GM21515 (cell line): Measurements from ENCODE around the gene ASTN1.

Experiments
- ATAC-seq: cut with Tn5 transposase; IDR thresholded peaks from one replicate; pipeline ENCODE4 v1.9.1; 2021; ENCODE audit not compliant: unreplicated experiment

The ASTN1 gene

DNA sequence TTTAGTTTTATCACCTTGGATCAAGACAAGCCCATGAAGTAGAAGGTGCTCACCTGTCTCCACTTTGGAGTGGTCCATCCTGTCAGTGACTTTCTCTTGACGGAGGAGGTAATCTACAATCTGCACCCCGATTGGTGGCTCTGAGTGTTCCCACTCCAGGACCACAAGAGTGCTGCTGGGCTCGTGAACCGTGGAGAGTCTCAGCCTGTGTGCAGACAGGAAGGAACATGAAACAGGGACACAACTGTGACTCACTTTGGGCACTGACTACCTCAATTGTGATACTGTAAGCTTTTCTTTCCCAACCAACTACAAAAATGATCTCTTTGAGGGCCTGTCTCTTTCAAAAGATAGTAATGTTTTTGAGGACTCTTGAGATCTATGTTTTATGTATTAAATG is 280.2 kb downstream of the ASTN1 start:
- ATAC-seq: no peak

DNA sequence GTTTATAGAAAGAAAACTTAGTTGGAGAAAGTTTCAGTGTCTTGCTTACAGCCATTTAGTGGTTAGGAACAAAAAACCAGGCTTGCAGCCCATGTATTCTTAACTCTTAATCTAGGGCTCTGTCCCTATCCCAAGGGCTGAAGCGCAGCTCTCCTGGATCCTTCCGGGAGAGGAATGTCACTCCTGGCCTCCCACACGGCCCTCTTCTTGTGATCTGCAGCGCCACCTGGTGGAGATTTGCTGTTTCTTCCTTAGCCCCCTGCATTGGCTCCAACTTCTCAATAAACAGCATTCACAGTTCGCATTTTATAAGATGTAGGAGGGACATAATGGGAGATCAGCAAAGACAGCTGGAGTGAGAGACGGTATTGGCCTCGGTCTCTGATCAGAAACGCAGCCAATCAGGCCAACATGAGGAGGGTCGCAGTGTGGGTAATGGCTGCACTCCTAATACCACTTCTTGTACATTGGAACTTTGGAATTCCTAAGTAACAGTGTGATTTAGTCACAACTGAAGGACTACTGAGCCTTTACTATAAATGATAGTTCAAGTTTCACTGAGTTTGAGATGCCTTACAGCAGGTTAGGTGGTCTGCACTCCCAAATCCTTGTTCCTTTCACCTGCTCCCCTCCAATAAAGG is 283.4 kb downstream of the ASTN1 start:
- ATAC-seq: peak; percentile 72

DNA sequence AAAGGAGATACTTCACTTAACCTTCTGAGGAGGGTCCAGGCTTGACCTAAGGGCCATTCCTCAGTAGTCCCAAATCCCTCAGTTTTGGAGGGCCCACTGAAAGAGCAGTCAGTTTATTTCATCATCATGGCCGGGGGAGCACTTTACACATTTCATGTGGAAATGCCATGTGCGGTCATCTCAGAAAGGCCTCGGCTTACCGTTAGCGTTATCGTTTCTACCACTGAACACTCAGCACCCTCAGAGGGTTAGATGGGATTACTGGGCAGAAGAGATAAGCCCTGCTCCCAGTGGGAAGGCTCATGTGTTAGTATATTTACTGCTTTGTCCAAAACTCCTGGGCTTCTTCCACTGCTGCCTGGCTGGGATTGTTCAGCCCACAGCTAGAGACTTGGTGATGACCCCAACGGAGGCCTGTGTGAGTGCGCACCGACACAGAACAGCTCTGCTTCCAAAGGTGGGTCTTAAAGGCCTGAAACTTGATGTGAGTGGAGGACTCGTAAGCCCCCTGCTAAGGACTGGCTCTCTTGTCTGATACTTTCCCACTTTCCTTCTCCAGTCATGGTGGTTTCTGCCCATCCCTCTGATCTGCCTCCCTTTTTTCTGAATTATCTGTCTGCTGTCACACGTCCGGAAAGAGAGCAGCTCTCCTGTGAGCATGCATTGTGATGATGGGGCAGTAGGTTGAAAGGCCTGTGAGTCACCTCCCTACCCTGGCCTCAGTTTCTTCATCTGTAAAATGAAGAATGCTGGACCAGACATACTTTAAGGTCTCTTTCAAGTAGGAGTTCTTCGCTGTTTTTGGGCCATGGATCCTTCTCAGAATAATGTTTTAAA is 284.5 kb downstream of the ASTN1 start:
- no peak for ATAC-seq

DNA sequence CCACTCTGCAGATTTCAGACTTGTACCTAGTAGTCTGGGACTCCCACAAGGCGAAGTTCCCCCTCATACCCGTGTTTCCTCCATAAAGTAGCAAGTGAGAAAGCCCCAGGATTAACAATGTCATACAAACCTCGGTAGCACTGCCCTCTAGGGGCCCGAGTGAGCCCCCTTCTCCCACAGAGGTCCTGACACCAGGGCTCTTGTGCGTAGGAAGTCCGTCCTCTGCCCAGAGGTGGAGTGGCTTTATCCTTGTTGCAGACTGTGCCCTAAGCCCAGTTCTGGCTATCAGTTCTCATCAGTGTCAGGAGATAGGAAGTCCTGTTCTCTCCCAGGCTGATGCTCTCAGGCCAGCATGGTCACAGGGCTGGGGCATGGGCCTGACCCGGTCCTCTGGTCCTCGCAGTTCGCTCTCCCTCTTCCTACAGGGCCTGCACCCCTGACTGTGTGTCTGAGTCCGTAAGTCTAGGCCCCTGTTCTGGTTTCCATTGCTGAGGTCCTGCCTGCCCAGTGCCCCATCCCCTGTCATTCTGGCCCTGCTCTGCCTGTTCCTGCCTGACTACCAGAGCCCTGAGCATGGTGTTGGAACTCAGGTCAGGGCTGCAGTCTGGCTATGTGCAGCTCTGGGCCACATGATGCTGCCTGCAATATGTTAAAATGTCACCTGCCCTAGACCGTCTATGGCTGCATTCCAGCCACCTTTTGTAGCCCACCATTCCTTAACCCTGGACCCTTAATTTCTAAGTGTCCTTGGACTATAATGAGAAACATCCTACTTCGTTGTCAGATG is 285.6 kb downstream of the ASTN1 start:
- ATAC-seq: no peak

DNA sequence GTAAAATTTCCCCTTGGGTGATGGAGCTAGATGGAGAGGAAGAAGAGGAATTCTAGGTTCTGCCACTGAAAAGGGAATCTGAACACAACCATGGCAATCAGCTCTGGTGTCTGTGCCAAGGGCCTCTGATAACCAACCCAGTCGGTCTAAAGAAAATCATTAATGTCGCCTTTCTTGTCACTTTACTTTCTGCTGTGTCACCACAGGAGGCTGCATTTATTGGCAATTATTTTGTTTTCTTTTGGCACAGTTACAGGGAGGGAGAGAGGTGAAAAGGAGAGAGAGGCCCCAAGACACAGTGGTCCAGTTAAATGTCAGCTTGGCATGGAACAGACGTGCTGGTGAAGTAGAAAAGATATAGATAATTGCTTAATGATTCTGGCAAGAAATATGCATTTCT is 287.0 kb downstream of the ASTN1 start:
- no peak for ATAC-seq

DNA sequence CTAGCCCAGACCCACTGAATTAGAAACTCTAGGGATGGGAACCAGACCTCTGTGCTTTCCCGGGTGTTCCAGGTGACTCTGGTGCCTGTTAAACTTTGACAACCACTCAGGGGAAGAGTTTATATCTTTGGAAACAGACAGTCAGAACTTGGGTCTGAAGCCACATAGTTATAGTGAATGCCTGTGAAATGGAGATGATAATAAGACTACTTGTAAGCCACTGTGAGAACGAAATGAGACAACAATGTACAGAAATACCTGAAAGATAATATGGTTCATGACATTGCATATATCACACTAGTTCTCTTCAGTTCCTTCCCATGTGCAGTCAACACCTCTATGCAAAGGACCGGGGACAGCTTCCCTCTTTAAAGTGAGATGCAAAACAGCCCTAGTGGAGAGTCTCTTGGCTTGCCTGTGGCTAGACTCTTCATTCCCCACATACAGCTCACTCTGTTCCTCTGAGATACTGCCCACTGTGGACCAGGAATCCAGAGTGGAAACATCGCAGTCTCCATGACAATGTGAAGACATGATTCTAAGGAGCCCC is 287.5 kb downstream of the ASTN1 start:
- no peak for ATAC-seq

DNA sequence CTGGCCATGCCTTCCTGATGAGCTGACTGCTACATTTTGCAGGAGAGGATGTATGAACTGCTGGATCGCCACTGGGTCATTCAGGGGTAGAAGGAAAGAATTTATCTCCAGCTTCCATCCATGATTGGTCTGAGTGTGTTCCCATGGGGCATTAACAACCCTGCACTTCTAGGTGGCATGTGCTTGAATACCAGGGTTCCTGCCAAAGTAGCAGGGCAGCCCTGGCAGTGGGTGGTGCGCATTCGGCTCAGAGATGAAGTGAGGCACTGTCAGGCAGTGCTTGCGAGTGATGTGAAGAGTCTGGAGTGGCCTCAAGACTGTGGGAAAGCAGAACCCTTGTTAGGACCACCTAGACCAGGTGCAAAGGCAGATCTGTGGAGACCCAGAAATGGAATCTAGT is 294.9 kb downstream of the ASTN1 start:
- no peak for ATAC-seq

DNA sequence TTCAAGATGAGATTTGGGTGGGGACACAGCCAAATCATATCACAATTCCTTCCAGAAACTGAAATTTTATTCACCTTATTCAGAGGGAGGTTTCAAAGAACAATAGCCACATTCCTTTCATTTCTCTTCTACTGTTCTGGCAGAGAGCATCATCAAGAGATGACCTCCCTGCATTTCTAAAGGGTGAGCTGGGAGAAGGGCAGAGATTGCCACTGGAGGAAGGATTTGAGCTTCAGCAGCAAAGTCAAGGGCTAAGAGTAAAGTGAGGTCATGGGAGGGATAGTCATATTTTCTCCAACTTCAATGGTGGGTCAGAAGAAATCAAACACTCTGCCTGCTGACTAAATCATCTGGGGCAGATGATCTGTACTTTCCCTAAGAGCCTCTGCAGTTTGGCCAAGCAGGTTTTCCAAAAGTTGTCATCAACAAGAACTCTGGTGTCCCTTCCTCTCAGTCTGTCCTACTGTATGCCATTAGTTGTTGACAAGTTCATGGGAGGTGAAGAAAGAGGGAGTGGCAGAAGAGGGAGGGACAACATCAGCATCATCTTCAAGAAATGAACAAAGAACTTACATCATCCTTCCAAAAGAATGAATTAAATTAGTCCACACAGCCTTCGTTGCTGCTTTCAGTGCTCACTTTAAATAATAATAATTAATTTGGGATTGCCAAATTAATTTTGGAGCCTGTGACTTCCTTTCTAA is 298.3 kb downstream of the ASTN1 start:
- ATAC-seq: no peak

DNA sequence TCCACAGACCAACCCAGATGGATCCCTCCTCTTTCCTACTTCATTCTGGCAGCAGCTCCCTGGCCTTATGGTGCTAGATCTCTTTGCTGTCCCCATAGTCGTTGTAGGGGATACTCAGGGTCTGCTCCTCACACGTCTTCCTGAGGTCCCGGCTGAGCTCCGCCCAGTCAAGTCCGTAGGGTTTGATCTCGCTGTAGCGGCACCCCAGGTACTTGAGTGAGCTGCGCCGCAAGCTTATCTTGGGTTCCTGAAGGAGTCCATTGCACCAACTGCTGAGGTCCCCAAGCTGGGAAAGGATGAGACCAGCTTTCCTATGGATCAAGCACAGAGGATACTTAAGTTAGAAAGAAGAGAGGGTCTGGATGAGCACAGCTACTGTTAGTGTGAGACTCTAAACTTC is 300.3 kb downstream of the ASTN1 start:
- no peak for ATAC-seq

DNA sequence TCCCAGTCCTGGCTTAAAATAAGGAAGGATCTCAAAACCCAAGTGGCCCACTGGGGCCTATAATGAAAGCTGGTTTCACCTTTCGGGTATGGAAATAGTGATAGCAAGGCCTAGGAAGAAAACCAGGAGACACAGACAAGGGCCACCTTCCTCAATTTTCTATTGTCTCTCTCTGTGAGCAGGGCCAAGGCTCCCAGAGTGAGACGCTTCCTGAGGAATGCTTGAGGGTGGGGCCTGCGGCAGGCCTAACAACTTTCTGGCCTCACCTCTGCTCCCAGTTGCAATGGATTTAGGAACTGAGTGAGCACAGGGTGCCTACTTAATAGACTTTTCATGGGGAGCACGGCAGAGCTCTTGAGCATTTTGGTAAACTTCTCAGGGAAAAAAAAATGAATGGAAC is 300.9 kb downstream of the ASTN1 start:
- ATAC-seq: no peak

DNA sequence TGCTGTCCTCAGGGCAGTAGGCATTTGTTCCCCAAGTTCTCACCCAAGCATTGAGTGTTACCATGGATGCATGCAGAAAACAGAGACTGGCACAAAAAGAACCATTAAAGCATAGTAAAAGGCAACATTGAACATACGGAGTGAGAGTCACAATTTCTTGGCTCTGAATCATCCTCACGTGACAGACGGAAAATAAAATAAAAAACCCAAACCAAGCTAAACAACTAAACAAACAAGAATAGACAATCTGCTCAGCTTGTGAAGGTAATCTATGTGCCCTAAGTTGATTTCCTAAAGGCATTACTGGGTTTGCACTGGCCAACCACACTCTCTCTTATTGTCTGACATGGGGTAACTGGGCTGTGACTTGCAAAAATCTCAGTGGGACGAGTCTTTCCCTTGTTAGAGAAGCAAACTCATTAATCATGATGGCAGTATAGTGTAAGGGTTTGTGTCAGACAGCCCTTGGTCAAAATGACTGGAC is 306.0 kb downstream of the ASTN1 start:
- no peak for ATAC-seq

DNA sequence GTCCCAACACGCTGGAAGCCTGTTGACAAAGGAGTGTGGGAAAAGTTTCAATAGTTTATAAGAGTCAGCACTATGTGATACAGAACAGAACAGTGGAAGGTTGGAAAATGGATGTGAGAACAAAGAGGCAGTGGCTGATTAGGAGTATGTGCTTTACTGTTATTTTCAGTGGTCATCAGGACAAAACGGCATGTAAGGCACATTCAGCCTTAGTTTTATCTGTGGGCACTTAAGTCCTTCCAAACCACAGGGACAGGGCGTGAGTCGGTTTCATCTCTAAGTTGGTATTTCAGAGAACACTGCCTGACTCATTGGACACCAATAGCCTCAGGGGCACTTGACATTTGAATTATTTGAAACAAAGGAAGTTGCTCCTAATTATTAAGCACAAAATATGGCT is 306.9 kb downstream of the ASTN1 start:
- ATAC-seq: no peak

DNA sequence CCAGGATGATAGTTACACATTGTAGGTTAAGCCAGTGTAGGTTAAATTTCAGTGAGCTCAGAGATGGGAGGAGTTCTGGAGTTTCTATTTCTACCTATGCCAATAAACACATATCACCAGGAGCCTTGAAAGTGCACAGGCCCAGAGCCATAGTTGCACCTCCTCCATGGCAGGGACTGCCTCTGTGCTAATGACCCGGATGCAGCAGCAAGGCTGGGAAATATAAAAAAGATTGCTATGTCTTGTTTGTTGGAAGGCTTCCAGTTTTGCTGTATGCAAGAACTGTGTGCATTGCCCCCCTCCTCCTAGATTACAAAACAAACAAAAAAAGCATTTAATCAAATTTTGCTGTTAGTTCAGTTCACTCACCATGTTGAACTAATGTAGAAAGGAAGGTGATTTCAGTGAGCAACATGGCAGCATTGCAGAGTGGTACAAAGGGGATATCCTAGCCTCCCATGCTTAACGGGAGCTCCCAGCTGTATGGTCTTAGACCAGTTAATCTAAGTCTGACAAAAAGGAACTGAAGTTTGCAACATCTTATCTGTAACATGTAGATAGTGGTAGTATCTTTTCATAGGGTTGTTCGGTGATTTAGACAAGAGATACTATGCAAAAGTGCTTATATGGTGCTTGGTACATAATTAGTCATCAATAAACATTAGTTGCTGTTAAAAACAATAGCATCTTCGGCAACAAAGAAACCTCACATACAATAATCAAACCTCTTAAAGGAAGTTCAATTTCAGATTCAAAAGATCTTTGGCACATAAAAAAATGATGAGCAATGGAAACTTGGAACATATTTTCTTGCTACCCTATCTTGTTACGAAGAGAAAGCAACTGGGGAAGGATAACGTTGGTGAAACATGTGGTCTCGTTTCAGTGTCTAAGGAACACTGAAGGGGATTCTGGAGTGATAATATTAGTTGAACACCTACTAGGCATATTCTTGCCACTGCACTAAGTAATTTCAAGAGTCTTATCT is 309.5 kb downstream of the ASTN1 start:
- ATAC-seq: no peak

DNA sequence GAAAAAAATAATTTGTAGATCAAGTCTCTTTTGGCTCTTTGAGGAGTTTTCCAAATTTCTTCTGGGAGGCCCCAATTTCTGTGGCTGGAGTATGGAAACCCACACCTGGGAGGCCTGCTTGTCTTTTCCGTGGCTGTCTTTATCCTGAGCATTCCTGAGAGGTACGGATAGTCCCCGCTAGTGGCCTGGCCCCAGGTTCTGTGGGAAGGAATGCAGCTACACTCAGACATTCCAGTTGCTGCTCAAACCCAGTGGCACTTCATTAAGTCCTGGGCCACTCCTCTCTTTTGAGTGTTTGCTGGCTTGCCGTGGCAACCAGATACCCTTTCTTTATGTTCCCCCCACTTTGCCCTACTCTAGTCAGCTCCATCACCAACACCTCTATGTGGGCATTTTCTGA is 310.4 kb downstream of the ASTN1 start:
- no peak for ATAC-seq

DNA sequence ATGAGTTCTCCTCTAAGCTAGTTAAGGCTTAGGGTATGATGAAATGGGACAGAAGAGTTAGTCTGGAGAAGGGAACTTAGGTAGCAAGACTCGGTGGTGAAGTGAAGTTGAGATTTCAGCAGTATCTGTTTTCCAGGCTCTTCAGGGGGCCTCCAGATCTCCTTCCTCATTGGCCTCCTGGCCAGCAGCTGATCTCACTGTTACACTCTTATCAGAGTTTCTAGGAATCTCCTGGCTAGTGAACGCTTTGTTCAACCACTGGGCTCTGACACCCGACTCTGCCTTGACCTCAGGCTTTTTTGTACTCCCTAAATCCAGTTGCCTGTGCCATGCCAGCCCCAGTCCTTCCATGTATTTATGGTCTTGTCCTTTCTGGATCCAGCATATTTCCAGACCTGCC is 311.0 kb downstream of the ASTN1 start:
- no peak for ATAC-seq

DNA sequence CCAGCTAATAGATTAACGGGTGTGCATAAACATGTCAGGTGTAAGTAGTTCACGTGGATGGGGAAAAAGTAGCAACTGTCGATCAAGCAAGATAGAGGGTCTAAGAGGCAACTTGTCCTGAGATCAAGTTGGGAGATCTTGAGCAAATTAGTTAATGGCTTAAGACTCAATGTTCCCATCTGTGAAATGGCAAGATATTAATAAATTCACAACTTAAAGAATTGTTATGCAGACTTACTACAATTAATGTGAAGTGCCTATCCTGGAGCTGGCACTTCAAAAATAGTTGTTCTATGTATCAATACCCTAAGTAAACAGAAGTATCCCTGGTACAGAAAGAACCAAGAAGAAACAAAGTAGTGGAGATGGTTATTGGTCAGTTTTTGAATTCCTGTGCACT is 312.4 kb downstream of the ASTN1 start:
- ATAC-seq: no peak

DNA sequence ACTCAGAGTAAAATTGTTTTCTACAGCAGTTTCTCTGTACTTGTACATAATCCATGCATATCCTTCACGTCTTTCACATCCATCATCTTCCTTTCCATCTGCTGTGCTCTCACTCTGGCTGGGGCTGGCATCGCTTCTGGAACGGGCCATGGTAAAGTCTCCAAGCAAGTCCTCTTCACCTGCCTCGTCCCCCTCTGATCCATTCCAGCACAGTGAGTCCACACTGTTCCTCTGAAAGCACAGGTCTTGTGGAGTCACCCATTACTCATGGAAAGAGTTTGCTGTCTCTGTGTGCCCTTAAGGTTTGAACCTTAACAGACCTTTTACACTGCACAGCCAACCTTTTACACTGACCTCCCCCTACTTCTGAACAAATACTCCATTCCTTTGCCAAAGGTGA is 313.6 kb downstream of the ASTN1 start:
- ATAC-seq: no peak

DNA sequence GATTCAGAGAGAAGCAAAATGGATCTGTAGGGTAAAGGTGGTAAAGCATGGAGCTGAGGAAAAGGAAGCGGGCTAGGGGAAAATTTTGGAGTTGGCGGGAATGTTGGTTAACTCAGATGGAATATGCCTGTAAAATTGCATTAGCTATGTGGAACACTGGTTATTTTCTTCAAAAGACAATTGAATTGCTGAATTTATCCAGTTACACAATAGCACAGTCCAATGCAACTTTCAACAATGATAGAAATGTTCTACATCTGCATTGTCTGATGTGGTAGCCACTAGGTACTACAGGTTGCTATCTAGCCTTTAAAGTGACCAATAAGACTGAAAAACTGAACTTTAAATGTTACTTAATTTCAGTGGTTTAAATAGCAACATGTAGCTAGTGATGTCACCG is 315.2 kb downstream of the ASTN1 start:
- ATAC-seq: no peak

DNA sequence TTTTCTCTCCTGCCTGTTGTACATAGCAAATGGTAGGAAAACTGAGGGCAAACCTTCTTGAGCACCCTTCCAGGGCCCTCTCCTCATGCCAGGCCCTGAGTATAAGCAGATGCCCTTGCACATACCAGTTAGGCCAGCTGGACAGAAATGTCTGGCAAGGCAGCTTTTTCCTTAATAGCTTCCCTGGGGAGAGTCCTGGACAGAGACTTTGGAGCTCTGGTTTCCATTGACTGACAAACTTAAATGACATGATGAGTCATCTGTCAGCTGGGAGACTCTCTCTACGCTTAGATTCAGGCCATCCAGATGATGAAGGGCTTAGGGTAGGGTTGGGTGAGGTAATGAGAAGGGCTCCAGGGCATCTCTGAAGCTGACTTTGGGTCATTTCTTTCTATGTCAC is 317.5 kb downstream of the ASTN1 start:
- no peak for ATAC-seq
